K562 (cell line): ENCODE data around the gene ADAMTS7. TPM values are rescaled to one million over a fixed set of nuclear protein-coding genes. Genes with fewer than 3 reads are reported as not detected.

ENCODE experiments used
- ATAC-seq: fragments of 200-7000 bp; cut with Tn5 transposase; 3 replicates; pipeline ENCODE4 v1.9.1; 2020; ENCODE audit warnings: moderate library complexity
- BruUV-seq: library from RNA; stranded (reverse); fragments of 400-500 nt; replicated peaks from 2 replicates; lab custom pipeline; 2021; lab: Mats Ljungman, UMichigan
- CTCF ChIA-PET: fragments of 300-600 bp; formaldehyde crosslinking; extraction: SDS; loops from one replicate; lab custom pipeline; 2021; ENCODE audit warnings: low intra/inter-chr PET ratio; lab: Yijun Ruan, JAX
- POLR2A ChIA-PET: fragments of 300-600, 350-650 bp; sonication (Branson Sonifier 250); formaldehyde crosslinking; extraction: SDS; loops from one replicate; lab custom pipeline; 2021; ENCODE audit warnings: antibody characterized with exemption, inconsistent platforms; lab: Yijun Ruan, JAX
- DNase-seq, 4 experiments: peaks; one replicate each; pipeline versions ENCODE4 v3.0.0 to v3.0.0-alpha.2; 2011 to 2018; ENCODE audit warnings: low spot score in 3 of 4, mixed read lengths in 3 of 4; ENCODE audit errors: extremely low read depth in 1 of 4
- FAIRE-seq: peaks from 2 replicates; lab custom pipeline; 2011; peaks lifted over from hg19 to GRCh38; lab: Jason Lieb, UNC
- H2AFZ ChIP-seq: 2 replicates; pipeline ENCODE4 v1.6.0; 2011; ENCODE audit warnings: low read depth, low read length, control low read depth, inconsistent platforms
- H3K27ac ChIP-seq: fragments of 200-600 bp; 3 replicates; pipeline ENCODE4 v1.8.0; 2011; ENCODE audit warnings: low read depth, mild to moderate bottlenecking, control low read depth, inconsistent platforms, low read length, moderate library complexity, mixed read lengths; ENCODE audit errors: extremely low read depth
- H3K27me3 ChIP-seq, 2 experiments: fragments of 300-600 bp in 1 of 2; 2 replicates in 1 of 2; 3 replicates in 1 of 2; pipeline versions ENCODE4 v1.6.0 to v1.8.0; 2011; ENCODE audit warnings: inconsistent platforms in 2 of 2, low read length in 2 of 2, mild to moderate bottlenecking in 1 of 2, mixed read lengths in 1 of 2, moderate library complexity in 1 of 2; ENCODE audit not compliant: control insufficient read depth in 2 of 2, insufficient read depth in 2 of 2
- H3K36me3 ChIP-seq: fragments of 300-600 bp; 3 replicates; pipeline ENCODE4 v1.8.0; 2011; ENCODE audit warnings: mild to moderate bottlenecking, low read length, inconsistent platforms; ENCODE audit not compliant: control insufficient read depth, insufficient read depth
- H3K4me1 ChIP-seq, 2 experiments: fragments of 200-600 bp in 1 of 2; replicated peaks in 1 of 2; 2 replicates in 1 of 2; 3 replicates in 1 of 2; pipeline versions ENCODE4 v1.5.1 to v1.8.0; 2011; ENCODE audit warnings: inconsistent platforms in 2 of 2, low read length in 2 of 2, mild to moderate bottlenecking in 1 of 2, mixed read lengths in 1 of 2, moderate library complexity in 1 of 2; ENCODE audit not compliant: control insufficient read depth in 2 of 2, insufficient read depth in 2 of 2
- H3K4me2 ChIP-seq: 2 replicates; pipeline ENCODE4 v1.6.1; 2011; ENCODE audit warnings: low read length, control low read depth, inconsistent platforms, mixed read lengths; ENCODE audit not compliant: insufficient read depth
- H3K4me3 ChIP-seq: fragments of 200-600 bp; sonication (generic), shearing (Covaris generic); 2 replicates; pipeline ENCODE4 v1.5.1; 2016; ENCODE audit warnings: control low read depth, inconsistent platforms
- H3K79me2 ChIP-seq: fragments of 200-600 bp; 3 replicates; pipeline ENCODE4 v1.8.0; 2011; ENCODE audit warnings: low read length, inconsistent platforms; ENCODE audit not compliant: control insufficient read depth, insufficient read depth
- H3K9ac ChIP-seq, 2 experiments: 2 replicates each; pipeline versions ENCODE4 v1.6.0 to v1.6.1; 2011; ENCODE audit warnings: low read depth in 2 of 2, low read length in 2 of 2, control low read depth in 1 of 2, inconsistent platforms in 1 of 2, mild to moderate bottlenecking in 1 of 2, mixed read lengths in 1 of 2; ENCODE audit not compliant: insufficient read depth in 1 of 2
- H3K9me1 ChIP-seq: one replicate; pipeline ENCODE4 v1.6.0; 2011; ENCODE audit warnings: inconsistent platforms, mild to moderate bottlenecking, low read length, moderate library complexity; ENCODE audit not compliant: control insufficient read depth, insufficient read depth
- H3K9me3 ChIP-seq: replicated peaks from 2 replicates; pipeline ENCODE4 v1.5.1; 2011; ENCODE audit warnings: low read depth, low read length, inconsistent platforms; ENCODE audit not compliant: control insufficient read depth, insufficient read depth
- H4K20me1 ChIP-seq: replicated peaks from 2 replicates; pipeline ENCODE4 v1.6.1; 2011; ENCODE audit warnings: low read length, inconsistent platforms, mixed read lengths; ENCODE audit not compliant: control insufficient read depth, insufficient read depth
- ADNP ChIP-seq: fragments of 200-800 bp; sonication (Bioruptor generic); IDR thresholded peaks from 2 replicates; pipeline ENCODE4 v1.6.1; 2016; ENCODE audit warnings: missing genetic modification characterization, missing compliant biosample characterization
- ATF2 ChIP-seq: sonication (generic); formaldehyde crosslinking; IDR thresholded peaks from 2 replicates; pipeline ENCODE4 v1.8.1; 2022; ENCODE audit warnings: missing genetic modification reagents
- BRD4 ChIP-seq: fragments of 200-600 bp; sonication (generic); IDR thresholded peaks from 2 replicates; pipeline ENCODE4 v1.6.1; 2017; ENCODE audit warnings: inconsistent platforms
- CREB3 ChIP-seq: fragments of 450-650 bp; conservative IDR thresholded peaks from 2 replicates; pipeline ENCODE4 v1.6.1; 2016; ENCODE audit warnings: missing genetic modification characterization, low read depth, mild to moderate bottlenecking, missing compliant biosample characterization, moderate library complexity
- FOS ChIP-seq: IDR thresholded peaks from 3 replicates; pipeline ENCODE4 v1.6.1; 2011; ENCODE audit not compliant: insufficient read length; ENCODE audit errors: extremely low read depth
- GATAD2A ChIP-seq: fragments of 450-650 bp; IDR thresholded peaks from 2 replicates; pipeline ENCODE4 v1.6.1; 2017
- HMGXB4 ChIP-seq: sonication (generic); formaldehyde crosslinking; IDR thresholded peaks from 2 replicates; pipeline ENCODE4 v1.8.1; 2023; ENCODE audit warnings: mild to moderate bottlenecking, missing genetic modification reagents
- HNRNPK ChIP-seq: fragments of 200-400 bp; formaldehyde crosslinking; IDR thresholded peaks from one replicate; pipeline ENCODE4 v1.6.1; 2018; ENCODE audit warnings: mild to moderate bottlenecking, low read depth, low read length; ENCODE audit not compliant: poor library complexity, severe bottlenecking
- PTTG1 ChIP-seq: fragments of 450-650 bp; IDR thresholded peaks from 2 replicates; pipeline ENCODE4 v1.6.1; 2016; ENCODE audit warnings: low read depth, mild to moderate bottlenecking, missing genetic modification characterization, missing compliant biosample characterization
- TCF7 ChIP-seq: sonication (generic); IDR thresholded peaks from 2 replicates; pipeline ENCODE4 v1.6.1; 2016; ENCODE audit warnings: antibody characterized with exemption, borderline replicate concordance
- TCFL5 ChIP-seq: fragments of 250-450 bp; sonication (Bioruptor Pico); conservative IDR thresholded peaks from 2 replicates; pipeline ENCODE4 v1.6.1; 2021; ENCODE audit warnings: mild to moderate bottlenecking, moderate library complexity, matching md5 sums
- THRAP3 ChIP-seq: fragments of 450-650 bp; IDR thresholded peaks from 2 replicates; pipeline ENCODE4 v1.6.1; 2016; ENCODE audit warnings: mild to moderate bottlenecking, inconsistent platforms, borderline replicate concordance
- ZNF592 ChIP-seq: fragments of 450-650 bp; IDR thresholded peaks from 2 replicates; pipeline ENCODE4 v1.6.1; 2017; ENCODE audit warnings: antibody characterized with exemption, mild to moderate bottlenecking
- WGBS: fragments of 100-300 bp; shearing (Covaris generic); methylation state at CpG from one replicate; pipeline ENCODE4 v1.1.6; 2016; ENCODE audit warnings: low coverage, mixed read lengths; ENCODE audit not compliant: insufficient coverage; ENCODE audit errors: missing lambda C conversion rate; 5-methylcytosine and 5-hydroxymethylcytosine counted together
- in situ Hi-C: fragments of 300-500 bp; cut with MboI; formaldehyde crosslinking; loops from 4 replicates; pipeline ENCODE4 v1.15.0; 2018; ENCODE audit warnings: inconsistent platforms, mixed read lengths
- intact Hi-C: fragments of 100-400 bp; cut with micrococcal nuclease; formaldehyde crosslinking; loops from 2 replicates; pipeline ENCODE4 v1.14.2; 2022
- polyA plus RNA-seq, 8 experiments: library from polyadenylated mRNA; depleted of rRNA in 4 of 8; stranded (reverse) in 5 of 8; unstranded in 3 of 8; fragments of >200 nt; fragmentation: Nextera tagmentation in 2 of 8; fragmentation: Illumina TruSeq in 1 of 8; extraction: Ambion mirVana in 2 of 8; extraction: Trizol in 1 of 8; gene quantifications; 2 replicates each; pipeline versions ENCODE4 v1.2.1 to v1.2.3, GENCODE V29; 2011 to 2014; ENCODE audit warnings: inconsistent platforms in 1 of 8, missing spikeins in 1 of 8
- total RNA-seq, 7 experiments: library from RNA; depleted of rRNA in 6 of 7; stranded (reverse); fragments of >200 nt in 6 of 7; fragmentation: Illumina TruSeq in 2 of 7; extraction: Trizol in 2 of 7; gene quantifications; 2 replicates each; pipeline versions ENCODE4 v1.2.1 to v1.2.3, GENCODE V29; 2011 to 2021; ENCODE audit warnings: low replicate concordance in 1 of 7

The ADAMTS7 gene
- total and polyA plus RNA-seq, 9 of the 15 experiments (the other 6 are each of a cell fraction or from before 2014, with no cell fraction given) = 0.05 to 0.07 TPM; not detected in 7

GRCh38 chr15:78762985-78763795, 48.1 kb downstream of the ADAMTS7 start:
- Histone ChIP-seq H3K4me1 (peaks cover 0 to 20% of the 10 kb centered on the region in 2 experiments; a peak in 1 of 5 replicates), H3K9me3 (no peaks in the 10 kb centered on the region), H3K4me3 (no peak overlapping the region), H3K27me3 (peaks cover 2 to 25% of the 10 kb centered on the region in 2 experiments; a peak in 2 of 5 replicates), H3K79me2 (no peaks in the 10 kb centered on the region), H3K4me2 (no peak overlapping the region), H4K20me1 (no peaks in the 10 kb centered on the region), H2AFZ (no peak overlapping the region), H3K9ac (no peak overlapping the region), H3K27ac (no peak overlapping the region), H3K9me1 (no peaks in the 10 kb centered on the region), H3K36me3 (no peaks in the 10 kb centered on the region)
- WGBS = 14% methylated on average over 20 of the region's 29 CpGs
- ChIA-PET POLR2A (no interaction called here), CTCF (no interaction called here)
- intact Hi-C loops (no loop called here), in situ Hi-C loops (loop anchor here (5.0 kb wide), 1 partner anchor 771 kb away; no protein-coding TSS in a partner anchor)
- no peak for FAIRE-seq
- BruUV-seq = no TSS peak
- no peak for DNase-seq
- ATAC-seq = no peak
- TF ChIP-seq TCFL5 (CRISPR knock-in tag) (no peak), HMGXB4 (CRISPR knock-in tag) (no peak), CREB3 (tag) (no peak), THRAP3 (no peak), HNRNPK (no peak), FOS (no peak), GATAD2A (no peak), ZNF592 (no peak), PTTG1 (tag) (no peak), ATF2 (CRISPR knock-in tag) (no peak), TCF7 (no peak), BRD4 (no peak), ADNP (tag) (no peak)
